ENCODE data around the gene CREB5.
"Not testable (repeated sequence)": the region's sequence is repeated elsewhere in the genome, so short reads cannot be mapped to it uniquely, and the experiment has no call there.

The CREB5 gene

DNA sequence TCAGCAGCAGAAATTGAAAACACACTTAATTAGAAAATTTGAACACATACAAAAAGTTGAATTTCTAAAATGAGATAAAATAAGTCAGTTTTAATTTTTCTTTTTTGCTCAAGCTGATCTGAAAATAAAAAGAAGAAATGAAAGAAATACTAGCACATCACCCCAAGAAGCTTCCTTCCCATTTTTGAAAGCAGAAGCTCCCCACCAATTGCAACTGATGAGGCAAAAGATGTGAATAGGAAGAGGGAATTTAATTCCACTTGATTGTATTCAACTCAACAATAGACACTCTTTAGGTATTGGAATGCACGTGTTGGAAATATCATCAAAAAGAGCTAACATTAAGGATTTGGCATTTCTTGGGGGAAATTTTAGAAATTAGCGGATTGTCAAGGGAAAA, 370.0 kb downstream of the CREB5 start:
- Histone ChIP-seq H3K4me1 (ENCODE audit: low read depth, poor library complexity, severe bottlenecking) (no peaks in the 10 kb centered on the region), H3K27me3 (ENCODE audit: insufficient read depth, low read depth) (no peaks in the 10 kb centered on the region), H3K27ac (no peak overlapping the region), H3K4me2 (no peak overlapping the region), H3K4me3 (IDR thresholded peaks at IDR 0.05; ENCODE audit: insufficient read depth, low read depth, low read length) (no peak overlapping the region), H2AFZ (ENCODE audit: low read depth) (no peak overlapping the region), H3K36me3 (ENCODE audit: insufficient read depth) (no peaks in the 10 kb centered on the region), H4K20me1 (ENCODE audit: insufficient read depth) (no peaks in the 10 kb centered on the region), H3K9ac (no peak overlapping the region), H3K79me2 (ENCODE audit: insufficient read depth, low read depth) (no peaks in the 10 kb centered on the region)
- TF ChIP-seq, protein P1, sequence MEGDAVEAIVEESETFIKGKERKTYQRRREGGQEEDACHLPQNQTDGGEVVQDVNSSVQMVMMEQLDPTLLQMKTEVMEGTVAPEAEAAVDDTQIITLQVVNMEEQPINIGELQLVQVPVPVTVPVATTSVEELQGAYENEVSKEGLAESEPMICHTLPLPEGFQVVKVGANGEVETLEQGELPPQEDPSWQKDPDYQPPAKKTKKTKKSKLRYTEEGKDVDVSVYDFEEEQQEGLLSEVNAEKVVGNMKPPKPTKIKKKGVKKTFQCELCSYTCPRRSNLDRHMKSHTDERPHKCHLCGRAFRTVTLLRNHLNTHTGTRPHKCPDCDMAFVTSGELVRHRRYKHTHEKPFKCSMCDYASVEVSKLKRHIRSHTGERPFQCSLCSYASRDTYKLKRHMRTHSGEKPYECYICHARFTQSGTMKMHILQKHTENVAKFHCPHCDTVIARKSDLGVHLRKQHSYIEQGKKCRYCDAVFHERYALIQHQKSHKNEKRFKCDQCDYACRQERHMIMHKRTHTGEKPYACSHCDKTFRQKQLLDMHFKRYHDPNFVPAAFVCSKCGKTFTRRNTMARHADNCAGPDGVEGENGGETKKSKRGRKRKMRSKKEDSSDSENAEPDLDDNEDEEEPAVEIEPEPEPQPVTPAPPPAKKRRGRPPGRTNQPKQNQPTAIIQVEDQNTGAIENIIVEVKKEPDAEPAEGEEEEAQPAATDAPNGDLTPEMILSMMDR (conservative IDR thresholded peaks at IDR 0.05; ENCODE audit: low read depth, low read length), result no peak

DNA sequence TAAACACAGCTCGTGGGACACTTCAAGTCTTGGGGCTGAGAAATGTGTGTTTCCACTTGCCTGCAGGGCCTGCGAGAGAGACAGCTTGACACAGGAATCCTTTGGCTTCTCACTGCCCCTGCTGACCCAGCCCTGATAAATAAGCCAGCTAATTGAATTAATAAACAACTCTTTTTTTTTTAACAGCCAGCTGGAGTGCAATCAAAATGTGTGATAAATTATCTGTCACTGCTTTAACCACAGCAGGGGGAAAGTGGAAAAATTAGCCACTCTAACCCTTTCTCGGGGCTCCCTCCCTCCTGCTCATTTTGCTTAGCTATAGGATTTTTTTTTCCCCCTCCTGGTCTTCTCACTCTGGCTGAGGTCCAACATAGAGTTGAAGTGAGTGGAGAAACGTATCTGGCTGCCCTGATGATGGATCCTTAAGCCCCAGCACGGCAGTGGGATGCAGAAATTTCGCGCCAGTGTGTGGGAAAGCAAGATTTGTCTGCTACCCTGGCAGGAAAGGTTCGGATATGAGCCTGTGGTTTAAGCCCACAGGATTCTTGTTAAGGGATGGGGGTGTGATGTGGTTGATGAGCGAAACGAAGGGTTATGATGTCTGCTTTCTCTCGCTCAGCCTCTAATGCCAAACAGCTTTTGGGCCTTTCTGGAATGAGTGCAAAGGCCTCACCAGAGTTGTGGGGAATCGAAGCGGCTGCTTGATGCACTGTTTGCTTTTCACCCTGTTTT, 372.0 kb downstream of the CREB5 start:
- H2AFZ ChIP-seq (ENCODE audit: low read depth), result no peak overlapping the region
- no peaks in the 10 kb centered on the region for H3K4me1 ChIP-seq (ENCODE audit: low read depth, poor library complexity, severe bottlenecking)
- no peak overlapping the region for H3K27ac ChIP-seq
- H3K4me2 ChIP-seq, result no peak overlapping the region
- no peak overlapping the region for H3K9ac ChIP-seq
- TF ChIP-seq, protein P1 (conservative IDR thresholded peaks at IDR 0.05; ENCODE audit: low read depth, low read length), result no peak
- no peaks in the 10 kb centered on the region for H3K36me3 ChIP-seq (ENCODE audit: insufficient read depth)
- H4K20me1 ChIP-seq (ENCODE audit: insufficient read depth), result no peaks in the 10 kb centered on the region
- no peaks in the 10 kb centered on the region for H3K27me3 ChIP-seq (ENCODE audit: insufficient read depth, low read depth)
- no peaks in the 10 kb centered on the region for H3K79me2 ChIP-seq (ENCODE audit: insufficient read depth, low read depth)
- H3K4me3 ChIP-seq (IDR thresholded peaks at IDR 0.05; ENCODE audit: insufficient read depth, low read depth, low read length), result no peak overlapping the region

DNA sequence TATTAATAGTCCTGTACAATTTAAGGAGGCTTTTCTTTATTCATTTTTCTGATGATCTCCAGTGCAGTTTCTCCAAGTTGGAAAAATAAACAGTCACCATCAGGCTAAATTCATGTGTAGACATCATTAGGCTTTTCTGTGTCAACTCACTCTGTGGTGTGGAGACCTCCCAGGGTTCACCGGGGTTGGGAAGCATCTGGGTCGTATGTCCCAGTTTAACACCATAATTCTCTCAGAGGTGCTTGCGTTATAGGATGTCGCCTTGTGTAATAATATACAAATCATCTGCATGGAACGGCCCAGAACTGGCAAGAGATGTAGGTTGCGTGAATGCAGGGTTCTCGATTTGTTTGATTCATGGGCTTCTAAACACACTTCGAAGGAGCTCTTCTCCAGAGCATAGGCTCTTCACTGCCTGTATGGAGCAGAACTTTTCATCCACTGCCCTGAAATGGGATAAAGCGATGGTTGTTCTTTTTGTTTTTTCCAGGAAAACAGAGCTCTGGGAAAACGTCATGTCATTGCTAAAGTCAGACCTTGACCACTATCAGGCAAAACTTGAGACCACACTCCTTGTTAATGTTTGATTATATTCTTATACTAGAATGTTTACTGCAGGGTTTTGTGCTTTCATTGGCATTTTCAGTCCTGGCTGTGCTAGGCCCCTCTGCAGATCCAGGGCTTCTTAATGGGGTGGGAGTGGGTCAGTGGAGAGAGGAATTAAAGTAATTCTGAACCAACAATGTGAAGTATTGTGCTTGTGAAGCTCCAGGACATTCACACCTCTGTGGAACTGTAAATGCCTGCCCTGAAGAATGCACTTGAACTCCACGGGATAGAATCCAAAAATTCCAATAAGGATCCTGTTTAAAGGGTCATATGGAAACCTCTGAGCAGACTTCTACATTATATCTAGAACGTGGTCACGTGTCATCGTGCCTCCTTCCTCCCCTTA, 373.0 kb downstream of the CREB5 start:
- no peaks in the 10 kb centered on the region for H4K20me1 ChIP-seq (ENCODE audit: insufficient read depth)
- no peak overlapping the region for H3K9ac ChIP-seq
- H3K36me3 ChIP-seq (ENCODE audit: insufficient read depth), result no peaks in the 10 kb centered on the region
- H3K4me2 ChIP-seq, result no peak overlapping the region
- no peak overlapping the region for H3K4me3 ChIP-seq (IDR thresholded peaks at IDR 0.05; ENCODE audit: insufficient read depth, low read depth, low read length)
- no peak overlapping the region for H3K27ac ChIP-seq
- H3K27me3 ChIP-seq (ENCODE audit: insufficient read depth, low read depth), result no peaks in the 10 kb centered on the region
- no peaks in the 10 kb centered on the region for H3K4me1 ChIP-seq (ENCODE audit: low read depth, poor library complexity, severe bottlenecking)
- H2AFZ ChIP-seq (ENCODE audit: low read depth), result no peak overlapping the region
- no peaks in the 10 kb centered on the region for H3K79me2 ChIP-seq (ENCODE audit: insufficient read depth, low read depth)
- TF ChIP-seq, protein P1 (conservative IDR thresholded peaks at IDR 0.05; ENCODE audit: low read depth, low read length), result no peak

DNA sequence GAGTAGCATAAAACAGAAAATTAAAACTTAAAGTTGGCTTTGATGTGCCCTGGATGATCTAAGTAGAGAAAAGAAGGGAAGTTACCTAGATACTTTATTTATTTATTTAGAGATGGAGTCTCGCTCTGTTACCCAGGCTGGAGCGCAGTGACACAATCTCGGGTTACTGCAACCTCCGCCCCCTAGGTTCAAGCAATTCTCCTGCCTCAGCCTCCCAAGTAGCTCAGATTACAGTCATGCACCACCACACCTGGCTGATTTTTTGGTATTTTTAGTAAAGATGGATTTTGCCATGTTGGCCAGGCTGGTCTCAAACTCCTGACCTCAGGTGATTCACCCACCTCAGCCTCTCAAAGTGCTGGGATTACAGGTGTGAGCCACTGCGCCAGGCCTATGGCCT, 373.8 kb downstream of the CREB5 start:
- not testable (repeated sequence) for H3K36me3 ChIP-seq (ENCODE audit: insufficient read depth); H3K4me3 ChIP-seq (IDR thresholded peaks at IDR 0.05; ENCODE audit: insufficient read depth, low read depth, low read length); H3K4me2 ChIP-seq; H3K4me1 ChIP-seq (ENCODE audit: low read depth, poor library complexity, severe bottlenecking); H2AFZ ChIP-seq (ENCODE audit: low read depth); H3K79me2 ChIP-seq (ENCODE audit: insufficient read depth, low read depth); H4K20me1 ChIP-seq (ENCODE audit: insufficient read depth); H3K27ac ChIP-seq; H3K27me3 ChIP-seq (ENCODE audit: insufficient read depth, low read depth); H3K9ac ChIP-seq
